IMR-90 (cell line): ENCODE data around the gene PEAK1. TPM values are rescaled to one million over a fixed set of nuclear protein-coding genes. Genes with fewer than 3 reads are reported as not detected.

Experiments
- ATAC-seq: fragments of 200-7000 bp; cut with Tn5 transposase; 2 replicates; pipeline ENCODE4 v1.9.1; 2020; ENCODE audit warnings: low read depth, mild to moderate bottlenecking, moderate library complexity
- BruUV-seq: library from RNA; stranded (reverse); fragments of 400-500 nt; replicated peaks from 2 replicates; lab custom pipeline; 2021; lab: Mats Ljungman, UMichigan
- CTCF ChIA-PET: fragments of 300-600 bp; formaldehyde crosslinking; extraction: SDS; loops from one replicate; lab custom pipeline; 2021; ENCODE audit warnings: antibody characterized with exemption; lab: Yijun Ruan, JAX
- POLR2A ChIA-PET: fragments of 300-600 bp; sonication (Branson Sonifier 250); formaldehyde crosslinking; loops from one replicate; lab custom pipeline; 2022; ENCODE audit warnings: antibody characterized with exemption; ENCODE audit not compliant: unreplicated experiment; lab: Charles Lee
- DNase-seq: peaks from one replicate; pipeline ENCODE4 v3.0.0; 2013
- H2AFZ ChIP-seq: replicated peaks from 2 replicates; pipeline ENCODE3; 2013; ENCODE audit warnings: low read length, mild to moderate bottlenecking; ENCODE audit not compliant: poor library complexity
- H2AK5ac ChIP-seq: 2 replicates; pipeline ENCODE4 v1.6.1; 2013; ENCODE audit warnings: low read depth, low read length, inconsistent platforms
- H2AK9ac ChIP-seq: replicated peaks from 2 replicates; pipeline ENCODE3; 2013; ENCODE audit warnings: mild to moderate bottlenecking, low read depth, low read length, moderate library complexity; ENCODE audit not compliant: poor library complexity
- H2BK120ac ChIP-seq: 2 replicates; pipeline ENCODE4 v1.6.1; 2013; ENCODE audit warnings: low read depth, low read length, inconsistent platforms
- H2BK15ac ChIP-seq: 3 replicates; pipeline ENCODE4 v1.6.1; 2013; ENCODE audit warnings: low read depth, low read length, inconsistent platforms
- H2BK20ac ChIP-seq: 2 replicates; pipeline ENCODE4 v1.6.1; 2013; ENCODE audit warnings: low read depth, mild to moderate bottlenecking, inconsistent platforms, low read length, moderate library complexity
- H2BK5ac ChIP-seq: 2 replicates; pipeline ENCODE4 v1.6.1; 2013; ENCODE audit warnings: mild to moderate bottlenecking, low read depth, low read length, inconsistent platforms; ENCODE audit not compliant: poor library complexity, severe bottlenecking
- H3K14ac ChIP-seq: replicated peaks from 2 replicates; pipeline ENCODE4 v1.6.1; 2013; ENCODE audit warnings: low read depth, low read length, inconsistent platforms
- H3K18ac ChIP-seq: 2 replicates; pipeline ENCODE4 v1.6.1; 2013; ENCODE audit warnings: low read depth, low read length, control low read depth
- H3K23ac ChIP-seq: 2 replicates; pipeline ENCODE4 v1.6.1; 2013; ENCODE audit warnings: low read depth, low read length, inconsistent platforms
- H3K27ac ChIP-seq: 2 replicates; pipeline ENCODE4 v1.5.1; 2013; ENCODE audit warnings: mild to moderate bottlenecking, control low read depth, low read length; ENCODE audit not compliant: insufficient read depth
- H3K27me3 ChIP-seq: 2 replicates; pipeline ENCODE4 v1.6.1; 2013; ENCODE audit warnings: low read length; ENCODE audit not compliant: control insufficient read depth, insufficient read depth
- H3K36me3 ChIP-seq: 2 replicates; pipeline ENCODE4 v1.6.1; 2013; ENCODE audit warnings: low read length, mixed read lengths; ENCODE audit not compliant: control insufficient read depth, insufficient read depth
- H3K4ac ChIP-seq: 2 replicates; pipeline ENCODE4 v1.6.1; 2013; ENCODE audit warnings: low read depth, low read length, inconsistent platforms
- H3K4me1 ChIP-seq: 2 replicates; pipeline ENCODE4 v1.6.1; 2013; ENCODE audit warnings: low read length, mixed read lengths; ENCODE audit not compliant: control insufficient read depth, insufficient read depth
- H3K4me2 ChIP-seq: 2 replicates; pipeline ENCODE4 v1.6.1; 2013; ENCODE audit warnings: low read depth, mild to moderate bottlenecking, control low read depth, low read length, moderate library complexity
- H3K4me3 ChIP-seq: 2 replicates; pipeline ENCODE4 v1.5.1; 2013; ENCODE audit warnings: low read depth, mild to moderate bottlenecking, control low read depth, low read length, moderate library complexity; ENCODE audit not compliant: insufficient read depth
- H3K56ac ChIP-seq: 2 replicates; pipeline ENCODE4 v1.6.1; 2013; ENCODE audit warnings: low read length, inconsistent platforms; ENCODE audit not compliant: insufficient read depth; ENCODE audit errors: extremely low read depth
- H3K79me1 ChIP-seq, 2 experiments: 2 replicates each; pipeline ENCODE4 v1.6.1; 2013; ENCODE audit warnings: low read length in 2 of 2, inconsistent platforms in 1 of 2, low read depth in 1 of 2
- H3K9ac ChIP-seq: 2 replicates; pipeline ENCODE4 v1.6.1; 2013; ENCODE audit warnings: low read depth, low read length, control low read depth
- H3K9me1 ChIP-seq: 2 replicates; pipeline ENCODE4 v1.6.1; 2013; ENCODE audit warnings: low read length, inconsistent platforms; ENCODE audit not compliant: insufficient read depth
- H3K9me3 ChIP-seq: 2 replicates; pipeline ENCODE4 v1.6.1; 2013; ENCODE audit warnings: low read length; ENCODE audit not compliant: control insufficient read depth, insufficient read depth
- H4K20me1 ChIP-seq: 2 replicates; pipeline ENCODE4 v1.6.1; 2013; ENCODE audit warnings: low read length, inconsistent platforms; ENCODE audit not compliant: insufficient read depth
- H4K5ac ChIP-seq: 2 replicates; pipeline ENCODE4 v1.6.1; 2013; ENCODE audit warnings: mild to moderate bottlenecking, low read depth, low read length, control low read depth
- H4K8ac ChIP-seq, 2 experiments: 2 replicates each; pipeline ENCODE4 v1.6.1; 2013; ENCODE audit warnings: low read depth in 2 of 2, low read length in 2 of 2, control low read depth in 1 of 2, inconsistent platforms in 1 of 2
- H4K91ac ChIP-seq: 2 replicates; pipeline ENCODE4 v1.6.1; 2013; ENCODE audit warnings: low read depth, low read length, inconsistent platforms; ENCODE audit not compliant: insufficient read depth
- CHD1 ChIP-seq: IDR thresholded peaks from 2 replicates; pipeline ENCODE4 v1.6.1; 2012; ENCODE audit warnings: low read depth, low read length, improper control_type of control experiment
- CTCF ChIP-seq: conservative IDR thresholded peaks from 2 replicates; pipeline ENCODE4 v1.5.1; 2012; ENCODE audit warnings: mild to moderate bottlenecking, low read depth, low read length, improper control_type of control experiment
- FOS ChIP-seq: fragments of 150-350 bp; IDR thresholded peaks from 2 replicates; pipeline ENCODE4 v1.6.1; 2016; ENCODE audit warnings: low read depth, low read length
- MAFK ChIP-seq: IDR thresholded peaks from 2 replicates; pipeline ENCODE4 v1.6.1; 2012; ENCODE audit warnings: low read depth, low read length, improper control_type of control experiment
- NFE2L2 ChIP-seq: fragments of 150-350 bp; IDR thresholded peaks from 2 replicates; pipeline ENCODE4 v1.6.1; 2016; ENCODE audit warnings: low read depth, mild to moderate bottlenecking, low read length
- RAD21 ChIP-seq: IDR thresholded peaks from 2 replicates; pipeline ENCODE4 v1.6.1; 2012; ENCODE audit warnings: low read length, improper control_type of control experiment
- RCOR1 ChIP-seq: IDR thresholded peaks from 2 replicates; pipeline ENCODE4 v1.6.1; 2012; ENCODE audit warnings: mild to moderate bottlenecking, low read length, improper control_type of control experiment; ENCODE audit not compliant: insufficient replicate concordance
- RFX5 ChIP-seq: IDR thresholded peaks from 2 replicates; pipeline ENCODE4 v1.8.0; 2012; ENCODE audit warnings: low read depth, mild to moderate bottlenecking, low read length, moderate library complexity
- SMC3 ChIP-seq: fragments of 150-350 bp; IDR thresholded peaks from 2 replicates; pipeline ENCODE4 v1.6.1; 2016; ENCODE audit warnings: low read depth, mild to moderate bottlenecking, antibody characterized with exemption, low read length, moderate library complexity
- dilution Hi-C: fragments of 300-500 bp; cut with HindIII; formaldehyde crosslinking; loops from one replicate; pipeline ENCODE4 v1.14.3; 2018; ENCODE audit warnings: low sequenced_read_pairs; ENCODE audit not compliant: unreplicated experiment
- in situ Hi-C: fragments of 300-500 bp; cut with MboI; formaldehyde crosslinking; loops from 3 replicates; pipeline ENCODE4 v1.14.3; 2019; ENCODE audit warnings: low sequenced_read_pairs, inconsistent platforms, mixed read lengths
- intact Hi-C: fragments of 100-400 bp; cut with micrococcal nuclease; formaldehyde crosslinking; loops from 2 replicates; pipeline ENCODE4 v1.10.0; 2022
- polyA plus RNA-seq, 3 experiments: library from polyadenylated mRNA; depleted of rRNA; stranded (reverse); fragments of >200 nt; gene quantifications; 2 replicates each; pipeline ENCODE4 v1.2.3, GENCODE V29; 2012; ENCODE audit warnings: low replicate concordance in 1 of 3
- total RNA-seq: library from RNA; depleted of rRNA; stranded (reverse); fragments of >200 nt; gene quantifications from 2 replicates; pipeline ENCODE4 v1.2.3, GENCODE V29; 2012
- TF ChIP-seq, protein P1 (sequence below): fragments of 150-350 bp; IDR thresholded peaks from 2 replicates; pipeline ENCODE4 v1.6.1; 2016; ENCODE audit warnings: low read depth, mild to moderate bottlenecking, low read length, moderate library complexity, borderline replicate concordance

Gene PEAK1
- total and polyA plus RNA-seq, 2 of the 4 experiments (the other 2 are of a cell fraction) = 21.5 to 43.9 TPM

- Histone ChIP-seq H3K79me1 (peaks cover 13 to 70% of the 10 kb centered on the region in 2 experiments; a peak in 3 of 4 replicates), H3K4me1 (peaks cover 15% of the 10 kb centered on the region), H4K20me1 (peaks cover 43% of the 10 kb centered on the region), H3K36me3 (no peaks in the 10 kb centered on the region), H2AK5ac (no peak overlapping the region), H2BK20ac (no peak overlapping the region), H3K18ac (no peak overlapping the region), H2BK15ac (no peak overlapping the region), H3K27ac (no peak overlapping the region), H2AFZ (no peak overlapping the region), H4K5ac (no peak overlapping the region), H3K9me1 (peaks cover 9% of the 10 kb centered on the region), H3K9me3 (no peaks in the 10 kb centered on the region), H3K4me2 (no peak overlapping the region), H3K27me3 (no peaks in the 10 kb centered on the region), H3K14ac (no peak overlapping the region), H4K91ac (no peak overlapping the region), H3K23ac (no peak overlapping the region), H2AK9ac (no peak overlapping the region), H4K8ac (no peak overlapping the region), H3K9ac (no peak overlapping the region), H3K4me3 (no peak overlapping the region), H2BK5ac (no peak overlapping the region), H3K56ac (no peak overlapping the region), H2BK120ac (no peak overlapping the region), H3K4ac (no peak overlapping the region)
- BruUV-seq = no TSS peak
- DNase-seq (no peak), ATAC-seq (no peak)
- POLR2A ChIA-PET = no interaction called here
- CTCF ChIA-PET = interaction anchor here (1.0 kb wide), 1 partner anchor 40 kb away, joined by 3 read pairs; no protein-coding TSS in a partner anchor
- TF ChIP-seq, protein P1, sequence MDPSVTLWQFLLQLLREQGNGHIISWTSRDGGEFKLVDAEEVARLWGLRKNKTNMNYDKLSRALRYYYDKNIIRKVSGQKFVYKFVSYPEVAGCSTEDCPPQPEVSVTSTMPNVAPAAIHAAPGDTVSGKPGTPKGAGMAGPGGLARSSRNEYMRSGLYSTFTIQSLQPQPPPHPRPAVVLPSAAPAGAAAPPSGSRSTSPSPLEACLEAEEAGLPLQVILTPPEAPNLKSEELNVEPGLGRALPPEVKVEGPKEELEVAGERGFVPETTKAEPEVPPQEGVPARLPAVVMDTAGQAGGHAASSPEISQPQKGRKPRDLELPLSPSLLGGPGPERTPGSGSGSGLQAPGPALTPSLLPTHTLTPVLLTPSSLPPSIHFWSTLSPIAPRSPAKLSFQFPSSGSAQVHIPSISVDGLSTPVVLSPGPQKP = no peak
- TF ChIP-seq RFX5 (no peak), SMC3 (no peak), CTCF (no peak), RCOR1 (no peak), NFE2L2 (no peak), FOS (no peak), CHD1 (no peak), MAFK (no peak), RAD21 (no peak)
- dilution Hi-C loops = no loop called here
- intact Hi-C loops = no loop called here
- in situ Hi-C loops = no loop called here
These were observed 356.7 kb downstream of the PEAK1 start for GRCh38 chr15:77063249-77063648.
